HEK293T (cell line): ENCODE results near the gene YPEL5.

Source experiments
- CTCF ChIA-PET: fragments of 350-600 bp; formaldehyde crosslinking; extraction: SDS; loops from one replicate; lab custom pipeline; 2021; ENCODE audit warnings: antibody characterized with exemption, inconsistent platforms; lab: Yijun Ruan, JAX
- POLR2A ChIA-PET: fragments of 350-600 bp; formaldehyde crosslinking; extraction: SDS; loops from one replicate; lab custom pipeline; 2020; ENCODE audit warnings: antibody characterized with exemption, inconsistent platforms; lab: Yijun Ruan, JAX
- DNase-seq: peaks from one replicate; pipeline ENCODE4 v3.0.0; 2012; ENCODE audit warnings: mixed read lengths; ENCODE audit errors: extremely low spot score
- HDGF ChIP-seq: fragments of 450-650 bp; IDR thresholded peaks from 2 replicates; pipeline ENCODE4 v1.6.1; 2017; ENCODE audit warnings: antibody characterized with exemption, borderline replicate concordance
- TARDBP ChIP-seq: fragments of 450-650 bp; IDR thresholded peaks from 2 replicates; pipeline ENCODE4 v1.6.1; 2016
- TF ChIP-seq, protein P1 (sequence below): fragments of 450-650 bp; IDR thresholded peaks from 2 replicates; pipeline ENCODE4 v1.6.1; 2016

Gene YPEL5

GRCh38 chr2:30208453-30208852, 61.6 kb downstream of the YPEL5 start:
- POLR2A ChIA-PET, result interaction anchor here (1.0 kb wide), 1 partner anchor 238 kb away, joined by 3 read pairs; the partner anchor contains the start of gene LCLAT1
- no peak for TF ChIP-seq TARDBP
- TF ChIP-seq, protein P1, sequence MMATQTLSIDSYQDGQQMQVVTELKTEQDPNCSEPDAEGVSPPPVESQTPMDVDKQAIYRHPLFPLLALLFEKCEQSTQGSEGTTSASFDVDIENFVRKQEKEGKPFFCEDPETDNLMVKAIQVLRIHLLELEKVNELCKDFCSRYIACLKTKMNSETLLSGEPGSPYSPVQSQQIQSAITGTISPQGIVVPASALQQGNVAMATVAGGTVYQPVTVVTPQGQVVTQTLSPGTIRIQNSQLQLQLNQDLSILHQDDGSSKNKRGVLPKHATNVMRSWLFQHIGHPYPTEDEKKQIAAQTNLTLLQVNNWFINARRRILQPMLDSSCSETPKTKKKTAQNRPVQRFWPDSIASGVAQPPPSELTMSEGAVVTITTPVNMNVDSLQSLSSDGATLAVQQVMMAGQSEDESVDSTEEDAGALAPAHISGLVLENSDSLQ, result peak; percentile 64
- CTCF ChIA-PET, result interaction anchor here (0.6 to 5.6 kb wide), 14 partner anchors 9 to 1125 kb away, joined by 3 to 56 read pairs (median 4); no protein-coding TSS in a partner anchor
- peak; percentile 75 for DNase-seq

DNA sequence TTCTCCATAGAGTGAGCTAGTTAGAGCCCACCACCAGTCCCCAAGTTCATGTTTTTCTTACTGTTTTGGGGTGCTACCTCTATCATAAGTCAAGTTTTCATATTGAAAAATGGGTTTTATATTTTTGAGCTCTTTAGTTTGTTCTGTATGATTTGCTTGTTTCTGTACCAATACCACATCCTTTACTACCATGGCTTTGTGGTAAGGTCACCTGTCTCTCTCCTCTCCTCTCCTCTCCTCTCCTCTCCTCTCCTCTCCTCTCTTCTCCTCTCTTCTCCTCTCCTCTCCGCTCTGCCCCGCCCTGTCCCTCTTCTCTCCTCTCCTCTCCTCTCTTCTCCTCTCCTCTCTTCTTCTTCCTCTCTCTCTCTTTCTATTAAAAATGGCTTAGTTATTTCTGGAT, 62.4 kb downstream of the YPEL5 start:
- POLR2A ChIA-PET, result no interaction called here
- TF ChIP-seq HDGF, result no peak
- CTCF ChIA-PET, result interaction anchor here (0.6 to 5.6 kb wide), 10 partner anchors 8 to 502 kb away, joined by 3 to 56 read pairs (median 4); no protein-coding TSS in a partner anchor
- DNase-seq, result no peak
